ENCODE results near the gene AAR2.

The AAR2 gene

DNA sequence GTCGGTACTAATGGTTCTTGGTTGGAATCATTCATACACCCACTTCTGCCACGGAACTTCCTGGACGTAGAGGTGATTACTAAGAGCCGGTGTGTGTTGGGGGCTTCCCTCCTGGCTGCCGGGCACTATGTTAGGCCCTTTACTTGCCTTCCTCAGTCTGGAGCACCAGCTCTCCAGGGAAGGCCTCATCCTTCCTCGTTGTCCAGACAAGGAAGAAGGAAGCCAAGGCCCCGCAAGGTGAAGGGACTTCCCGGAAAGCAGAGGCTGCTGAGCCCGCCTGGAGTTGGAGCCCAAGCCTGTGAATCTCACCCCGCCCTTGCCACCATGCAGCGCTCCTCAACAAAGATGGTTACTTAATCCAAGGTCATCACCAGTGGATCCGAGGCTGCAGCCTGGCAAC, 26.2 kb downstream of the AAR2 start:
- no peak for DNase-seq

DNA sequence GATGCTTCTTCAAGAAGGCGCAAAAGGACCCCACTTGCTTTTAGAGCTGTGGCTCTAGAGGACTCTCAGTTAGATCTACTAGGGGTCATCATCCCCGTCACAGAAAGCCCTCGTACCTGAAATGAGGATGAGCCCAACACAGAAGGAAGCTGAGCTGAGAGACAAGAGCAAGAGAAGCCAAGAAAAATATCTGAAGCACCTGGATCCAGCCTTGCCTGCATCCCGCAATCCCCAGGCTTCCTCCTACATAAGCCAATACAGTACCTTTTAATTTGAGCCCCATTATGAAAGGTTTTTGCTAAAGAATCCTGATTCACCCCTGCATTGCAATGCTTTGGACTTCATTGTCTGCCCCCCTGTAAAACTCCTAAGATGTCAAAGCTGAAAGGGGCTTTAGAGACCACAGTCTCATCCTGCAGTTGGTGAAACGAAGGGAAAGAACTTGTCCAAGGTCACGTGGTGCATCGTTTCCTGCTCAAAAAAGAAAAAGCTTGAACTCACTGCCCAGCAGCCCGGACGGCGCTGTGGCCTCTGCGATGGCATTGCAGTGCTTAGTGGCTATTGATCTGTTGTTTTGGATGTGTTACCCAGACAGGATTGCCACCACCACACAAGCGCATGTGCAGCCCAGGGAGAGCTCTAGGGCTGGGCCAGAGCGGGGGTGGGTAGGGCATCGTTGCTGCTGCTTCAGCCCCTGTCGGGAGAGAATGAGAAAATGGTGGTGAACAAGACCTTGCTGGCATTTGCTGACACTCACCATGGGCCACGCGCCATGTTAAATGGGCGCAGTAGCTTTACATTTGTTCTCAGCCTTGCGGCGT, 28.4 kb downstream of the AAR2 start:
- no peak for DNase-seq

DNA sequence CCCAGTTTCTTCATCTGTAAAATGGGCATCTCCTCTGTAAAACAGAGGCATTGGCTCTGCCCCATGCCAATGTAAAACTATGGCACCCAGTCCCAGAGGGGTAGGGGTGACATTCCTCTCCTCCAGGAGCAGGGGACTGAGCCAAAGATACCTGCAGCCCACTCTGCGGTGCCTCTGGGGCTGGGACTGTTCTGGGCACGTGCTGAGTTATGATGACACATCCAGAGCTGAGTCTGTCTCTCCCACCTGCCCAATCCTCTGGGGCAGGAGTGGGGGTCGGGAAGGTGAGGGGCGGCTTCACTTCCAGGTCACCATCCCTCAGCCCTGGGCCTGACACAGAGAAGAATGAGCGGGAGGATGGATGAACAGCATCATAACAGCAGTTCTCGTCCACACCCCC, 29.9 kb downstream of the AAR2 start:
- DNase-seq = no peak

DNA sequence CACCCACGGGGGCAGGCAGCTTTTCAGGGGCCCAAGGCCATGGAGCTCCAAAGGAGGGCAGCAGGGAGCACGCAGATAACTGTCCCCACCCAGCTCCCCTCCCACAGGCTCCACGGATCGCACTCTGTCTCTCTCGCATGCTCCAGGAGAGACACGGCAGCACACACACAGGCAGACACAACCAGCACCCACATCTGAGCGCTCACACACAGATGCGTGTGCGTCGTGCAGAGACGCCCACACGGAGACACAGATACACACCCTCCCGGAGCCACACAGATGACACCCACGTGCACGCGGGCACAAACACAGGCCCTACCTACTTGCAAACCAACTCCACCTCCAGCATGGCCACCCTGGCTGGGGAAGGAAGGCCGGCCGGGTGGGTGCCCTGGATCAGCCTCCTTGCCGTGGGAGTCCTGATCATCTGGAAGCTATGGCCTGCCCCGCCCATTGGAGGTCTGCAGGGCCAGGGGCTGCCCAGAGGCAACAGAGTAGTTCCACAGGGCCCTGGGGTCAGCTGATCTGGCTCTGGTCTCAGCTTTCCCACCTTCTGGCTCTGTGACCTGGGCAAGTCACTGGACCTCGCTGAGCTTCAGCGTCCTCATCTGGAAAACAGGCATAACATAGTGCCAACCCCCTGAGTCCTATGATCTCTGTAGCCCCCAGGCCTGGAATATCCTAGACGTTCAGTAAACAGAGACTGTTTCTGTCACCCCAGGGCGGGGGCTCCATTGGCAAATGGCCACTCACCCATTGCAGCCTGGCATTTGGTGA, 31.5 kb downstream of the AAR2 start:
- no peak for DNase-seq

DNA sequence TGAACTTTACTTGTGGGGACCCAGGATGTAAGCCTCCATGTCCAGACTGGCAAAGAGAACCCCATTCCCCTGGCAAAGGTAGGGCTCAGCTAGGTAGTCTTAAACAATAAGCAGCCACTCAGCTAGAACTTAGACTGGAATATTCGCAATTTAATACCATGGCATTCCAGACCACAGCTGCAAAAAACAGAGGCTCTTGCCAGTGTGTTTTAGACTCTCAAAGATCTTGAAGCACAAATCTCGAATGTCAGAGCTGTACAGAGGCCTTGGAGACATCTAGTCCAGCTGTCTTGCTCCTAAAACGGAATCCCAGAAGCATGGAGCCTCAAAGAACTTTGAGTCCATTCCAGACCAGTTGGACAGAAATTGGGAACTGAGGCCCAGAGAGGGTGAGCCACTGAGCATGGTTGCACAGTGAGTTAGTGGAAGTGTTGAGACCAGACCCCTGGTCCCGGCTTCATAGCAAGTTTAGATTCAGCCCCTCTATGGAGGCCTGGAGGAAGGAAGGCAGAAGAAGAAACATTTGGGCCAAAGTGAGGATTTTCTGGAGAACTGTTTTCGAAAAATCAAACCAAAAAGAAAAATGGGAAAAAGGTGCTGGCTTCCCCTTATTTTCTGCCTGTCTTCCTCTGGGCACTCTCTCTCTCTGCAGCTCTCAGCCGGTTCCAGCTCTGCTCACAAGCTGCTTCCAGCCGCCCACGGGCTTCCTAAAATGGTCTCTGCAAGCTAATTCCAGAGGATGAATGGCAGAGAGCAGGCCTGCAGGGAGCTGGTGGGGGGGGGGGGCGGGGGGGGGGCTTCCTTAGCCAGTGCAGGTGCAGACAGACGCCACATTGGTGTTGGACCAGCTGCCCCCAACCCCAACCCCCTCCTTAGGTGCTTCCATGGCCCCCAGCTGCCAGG, 32.4 kb downstream of the AAR2 start:
- DNase-seq = no peak

DNA sequence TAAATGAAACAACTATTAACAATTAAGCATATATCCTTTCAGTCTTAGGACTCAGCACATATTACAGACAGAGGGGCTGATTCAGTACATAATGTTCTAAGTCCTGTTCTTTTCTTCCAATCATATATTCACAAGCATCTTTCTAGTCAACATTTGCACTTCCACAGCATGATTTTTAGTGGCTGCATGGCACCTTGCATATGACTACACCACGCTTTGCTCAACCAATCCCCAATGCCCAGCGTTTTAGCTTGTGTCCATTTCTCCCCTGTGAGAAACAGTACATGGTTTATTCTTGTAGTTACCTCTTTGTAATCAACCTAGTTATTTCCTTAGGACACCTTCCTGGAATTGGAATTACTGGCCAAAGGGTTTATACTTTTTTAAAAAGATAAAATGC, 33.2 kb downstream of the AAR2 start:
- DNase-seq = no peak

DNA sequence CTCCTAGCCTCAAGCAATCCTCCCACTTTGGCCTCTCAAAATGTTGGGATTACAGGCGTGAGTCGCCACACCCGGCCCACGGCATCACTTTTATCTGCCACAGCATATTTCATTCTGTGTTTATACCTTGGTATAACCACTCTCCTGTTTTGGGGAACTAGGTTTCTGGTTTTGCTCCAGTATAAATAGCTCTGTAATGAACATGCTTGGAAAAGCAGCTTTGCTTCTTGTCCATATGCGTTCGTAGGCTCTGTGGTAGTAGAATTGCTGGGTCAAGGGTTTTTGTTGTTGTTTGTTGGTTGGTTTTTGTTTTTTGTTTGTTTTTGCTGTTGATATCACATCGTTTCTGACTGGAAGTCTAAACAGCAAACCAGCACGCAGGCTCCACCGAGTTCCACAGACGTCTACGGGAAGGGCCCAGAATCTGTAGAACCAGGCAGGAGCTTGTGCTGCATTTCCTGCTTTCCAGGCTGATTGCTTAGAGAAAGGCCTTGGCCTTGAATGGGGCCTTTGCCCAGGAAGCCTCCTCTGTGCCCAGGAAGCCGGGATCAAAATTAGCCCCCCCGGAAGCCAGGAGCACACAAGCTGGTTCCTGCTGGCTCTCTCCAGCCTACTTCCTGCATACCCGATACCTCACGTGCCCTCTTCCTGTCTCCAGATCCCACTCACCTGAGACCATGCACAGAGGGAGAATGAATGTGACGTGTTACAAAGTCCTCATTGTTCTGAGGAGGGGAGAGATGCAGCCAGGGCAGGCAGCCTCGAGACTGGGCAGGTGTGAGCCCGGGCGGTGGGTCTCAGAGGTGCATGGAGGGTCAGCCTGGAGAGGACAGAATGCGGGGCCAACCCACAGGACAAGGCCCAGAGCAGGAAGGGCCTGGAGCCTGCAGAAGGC, 34.7 kb downstream of the AAR2 start:
- no peak for DNase-seq

DNA sequence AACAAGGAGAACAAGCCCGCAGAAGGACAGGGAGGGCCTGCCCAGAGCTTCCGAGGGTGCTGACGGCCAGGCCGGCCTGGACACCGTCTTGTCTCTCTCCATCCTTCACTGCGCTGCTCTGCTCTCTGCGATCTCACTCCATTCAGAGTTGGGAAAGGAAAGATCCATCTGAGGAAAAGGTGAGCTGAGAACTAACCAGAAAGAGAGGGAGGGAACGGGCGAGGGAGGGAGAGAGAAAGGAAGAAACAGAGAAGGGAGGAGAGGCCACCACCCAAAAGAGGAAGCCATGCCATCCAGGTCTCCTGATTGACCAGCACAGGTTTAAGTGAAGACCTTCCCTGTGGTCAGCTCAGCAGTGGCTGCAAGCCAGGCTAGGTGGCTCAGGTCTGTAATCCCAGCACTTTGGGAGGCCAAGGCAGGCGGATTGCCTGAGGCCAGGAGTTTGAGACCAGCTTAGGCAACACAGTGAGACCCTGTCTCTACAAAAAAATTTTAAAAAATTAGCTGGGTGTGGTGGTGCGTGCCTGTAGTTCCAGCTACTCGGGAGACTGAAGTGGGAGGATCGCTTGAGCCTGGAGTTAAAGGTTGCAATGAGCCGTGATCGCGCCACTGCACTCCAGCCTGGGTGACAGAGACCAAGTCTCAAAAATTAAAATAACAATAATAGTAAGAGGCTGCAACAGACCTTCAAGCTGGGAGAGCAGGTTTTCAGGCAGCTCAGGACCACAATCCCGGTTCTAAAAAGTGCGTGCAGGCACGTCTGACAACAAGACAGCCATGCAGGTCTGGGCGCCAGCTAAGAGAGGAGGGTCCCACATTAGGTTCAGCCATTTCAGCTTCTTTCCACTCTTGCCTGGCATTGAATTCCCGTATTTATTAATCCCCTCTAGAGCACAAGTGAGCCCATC, 35.6 kb downstream of the AAR2 start:
- DNase-seq = no peak

DNA sequence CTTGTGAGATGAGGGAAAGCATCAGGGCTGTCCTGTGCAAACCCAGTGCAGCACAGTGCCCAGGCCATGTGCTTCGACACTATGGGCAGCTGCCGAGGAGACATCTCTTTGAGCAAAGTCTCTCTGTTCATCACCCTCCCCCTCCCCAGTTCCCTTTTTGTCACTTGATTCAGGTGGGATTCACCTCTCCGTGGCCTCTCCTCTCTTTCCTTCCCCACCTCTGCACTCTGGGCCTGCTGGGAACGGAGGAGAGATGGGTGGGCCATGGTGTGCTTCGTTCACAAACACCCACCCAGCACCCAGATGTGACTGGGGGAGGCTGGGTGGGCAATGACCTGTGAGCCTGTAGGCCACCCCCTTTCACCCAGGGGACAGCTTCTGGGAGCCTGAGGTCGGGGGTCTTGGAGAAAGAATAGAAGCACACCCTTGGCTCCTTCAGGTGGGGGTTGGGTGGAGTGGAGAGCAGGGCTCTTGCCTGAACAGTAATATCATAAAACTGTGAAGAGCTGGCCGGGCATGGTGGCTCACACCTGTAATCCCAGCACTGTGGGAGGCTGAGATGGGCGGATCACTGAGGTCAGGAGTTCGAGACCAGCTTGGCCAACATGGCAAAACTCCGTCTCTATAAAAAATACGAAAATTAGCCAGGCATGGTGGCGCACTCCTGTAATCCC, 36.4 kb downstream of the AAR2 start:
- no peak for DNase-seq

DNA sequence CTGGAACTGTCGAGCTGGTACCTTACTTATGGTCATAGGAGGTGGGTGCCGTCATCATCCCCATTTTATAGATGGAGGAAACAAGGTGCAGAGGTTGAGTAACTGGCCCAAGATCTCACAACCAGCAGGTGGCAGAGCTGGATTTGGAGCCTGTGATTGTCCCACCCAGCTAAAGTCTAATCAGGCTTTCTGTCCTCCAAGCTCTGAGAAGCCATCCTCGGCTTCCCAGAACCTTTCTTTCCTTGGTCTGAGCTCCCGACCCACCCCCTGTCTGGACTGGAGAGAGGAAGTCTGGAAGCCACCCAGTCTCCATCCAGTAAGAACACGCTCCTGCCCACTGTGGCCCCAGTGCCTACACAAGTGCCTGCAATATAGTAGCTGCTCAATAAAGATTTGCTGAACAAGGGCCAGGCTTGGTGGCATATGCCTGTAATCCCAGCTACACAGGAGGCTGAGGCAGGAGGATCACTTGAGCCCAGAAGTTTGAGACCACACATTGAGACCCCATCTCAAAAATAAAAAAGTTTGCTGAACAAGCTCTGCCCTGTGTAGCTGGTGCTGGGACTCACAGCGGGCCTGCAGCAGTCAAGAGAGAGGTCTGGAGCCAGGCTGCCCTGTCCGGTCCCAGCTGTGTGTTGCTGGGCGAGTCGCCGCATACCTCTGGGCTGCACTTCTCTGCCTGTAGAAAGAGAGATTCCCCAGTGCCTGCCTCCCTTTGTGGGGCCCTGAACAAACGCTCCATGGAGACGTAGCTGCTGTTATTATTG, 37.3 kb downstream of the AAR2 start:
- no peak for DNase-seq

DNA sequence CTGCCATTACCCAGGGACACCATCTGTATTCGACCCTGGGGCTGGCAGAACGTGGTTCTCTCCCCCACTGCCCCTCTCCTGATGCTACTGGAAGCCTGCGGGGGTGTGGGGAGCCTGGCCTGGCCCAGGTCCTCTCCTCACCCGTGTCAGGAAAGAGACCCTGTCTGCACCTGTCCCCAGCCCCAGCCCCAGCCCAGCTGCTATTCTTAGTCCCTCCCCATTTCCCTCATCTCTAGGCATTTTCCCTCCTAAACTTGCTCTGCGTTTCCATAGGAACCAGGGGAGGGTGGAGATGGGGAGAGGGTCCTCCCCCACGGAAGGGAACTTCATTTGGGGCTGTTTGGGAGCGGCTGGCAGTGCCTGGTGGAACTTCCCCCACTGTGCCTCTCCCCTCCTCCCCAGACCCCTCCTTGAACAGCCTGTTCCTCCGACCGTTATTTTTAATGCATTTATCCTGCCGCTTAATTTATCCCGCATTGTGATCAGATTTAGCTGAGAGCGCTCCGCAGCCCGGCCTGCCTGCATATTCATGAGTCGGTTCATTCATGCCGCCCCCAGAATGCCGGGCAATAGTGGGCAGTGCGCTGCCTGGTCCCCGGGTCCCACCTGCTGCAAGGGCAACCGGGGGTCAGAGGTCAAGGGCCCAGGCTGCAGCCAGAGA, 38.0 kb downstream of the AAR2 start:
- no peak for DNase-seq

DNA sequence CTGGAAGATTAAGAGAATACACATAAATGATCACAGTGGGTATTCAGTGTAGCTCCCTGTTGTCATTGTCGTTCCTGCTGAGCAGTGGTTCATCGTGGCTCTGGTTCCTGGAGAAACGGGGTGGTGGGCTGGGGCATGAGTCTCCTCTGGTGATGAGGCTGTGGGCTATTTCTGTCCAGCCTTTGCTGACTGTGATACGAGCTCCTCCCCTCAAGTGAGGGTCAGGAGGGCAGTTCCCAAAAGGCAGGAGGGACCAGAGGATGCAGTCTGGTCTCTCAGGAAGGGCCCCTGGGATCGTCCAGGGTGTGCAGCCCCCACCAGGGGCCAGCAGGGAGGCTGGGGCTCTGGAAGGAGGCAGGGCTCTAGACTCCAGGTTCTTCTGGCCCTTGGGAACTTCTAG, 38.7 kb downstream of the AAR2 start:
- DNase-seq = no peak

DNA sequence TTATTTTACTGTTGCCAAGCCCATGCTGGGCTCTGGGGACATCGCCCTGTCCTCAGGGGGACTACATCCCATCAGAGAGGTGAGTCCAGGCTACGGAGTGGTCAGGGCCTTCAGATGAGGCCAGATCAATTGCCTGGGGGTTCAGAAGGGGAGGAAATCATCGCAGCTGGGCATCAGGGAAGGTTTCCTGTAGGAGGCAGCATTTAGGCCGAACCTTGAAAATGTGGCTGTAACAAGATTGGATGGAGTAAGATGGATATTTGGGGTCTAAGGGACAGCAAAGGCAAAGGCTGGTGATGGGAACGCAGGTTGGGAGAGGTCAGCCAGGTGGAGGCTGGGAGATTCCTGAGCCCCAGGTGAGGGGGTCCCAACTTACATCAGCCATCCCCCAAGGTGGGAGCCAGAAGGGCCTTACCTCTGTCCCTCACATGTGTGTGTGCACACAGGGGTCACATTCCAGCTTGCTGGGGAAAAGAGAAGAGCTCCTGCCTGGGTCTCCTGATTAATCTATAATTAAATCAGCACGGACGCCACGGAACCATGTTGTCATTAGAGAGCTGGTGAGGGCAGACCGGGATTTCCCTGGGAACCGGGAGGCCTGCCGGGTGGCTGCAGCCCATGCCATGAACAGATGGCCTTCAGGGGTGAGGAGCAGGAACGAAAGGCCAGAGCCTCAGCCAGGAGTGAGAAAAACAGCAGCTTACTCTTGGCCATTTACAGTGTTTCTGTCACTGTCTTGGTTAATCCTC, 39.3 kb downstream of the AAR2 start:
- DNase-seq = no peak

DNA sequence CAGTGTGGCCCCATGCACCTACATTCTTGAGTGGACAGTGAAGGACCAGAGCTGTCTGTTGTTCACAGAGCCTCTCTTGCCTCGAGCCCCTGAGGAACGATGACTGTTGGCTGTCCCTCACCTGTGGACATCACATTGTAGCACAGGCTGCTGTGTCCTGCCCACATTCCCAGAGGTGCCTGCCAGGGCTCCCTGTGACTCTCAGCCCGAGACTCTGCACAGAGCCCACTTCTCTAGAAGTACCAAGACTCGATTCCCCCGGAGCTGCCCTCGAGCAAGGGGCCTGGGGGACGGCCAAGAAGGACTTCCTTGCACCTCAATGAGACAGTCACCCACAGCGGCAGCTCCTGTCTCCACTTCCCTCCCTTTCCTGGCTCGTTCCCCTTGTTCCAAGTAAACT, 41.3 kb downstream of the AAR2 start:
- no peak for DNase-seq

DNA sequence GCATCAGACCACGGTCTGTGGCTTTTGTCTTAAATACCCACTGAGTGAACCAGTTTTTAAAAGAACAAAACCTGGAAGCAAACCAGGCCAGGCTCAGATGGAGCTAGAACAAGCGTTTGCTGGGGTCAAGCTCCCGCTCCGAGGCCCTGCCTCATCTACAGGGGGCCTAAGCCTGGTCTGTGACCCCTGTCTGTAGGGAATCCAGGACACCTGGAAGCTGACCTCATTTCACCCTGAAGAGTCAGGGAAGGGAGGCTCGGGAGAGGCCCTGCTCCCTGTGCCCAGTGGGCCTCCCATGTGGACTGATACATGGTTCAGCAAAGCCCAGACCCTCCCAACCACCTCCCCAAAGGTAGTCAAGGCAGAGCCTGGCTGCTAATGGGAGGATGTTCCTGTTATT, 43.1 kb downstream of the AAR2 start:
- no peak for DNase-seq

DNA sequence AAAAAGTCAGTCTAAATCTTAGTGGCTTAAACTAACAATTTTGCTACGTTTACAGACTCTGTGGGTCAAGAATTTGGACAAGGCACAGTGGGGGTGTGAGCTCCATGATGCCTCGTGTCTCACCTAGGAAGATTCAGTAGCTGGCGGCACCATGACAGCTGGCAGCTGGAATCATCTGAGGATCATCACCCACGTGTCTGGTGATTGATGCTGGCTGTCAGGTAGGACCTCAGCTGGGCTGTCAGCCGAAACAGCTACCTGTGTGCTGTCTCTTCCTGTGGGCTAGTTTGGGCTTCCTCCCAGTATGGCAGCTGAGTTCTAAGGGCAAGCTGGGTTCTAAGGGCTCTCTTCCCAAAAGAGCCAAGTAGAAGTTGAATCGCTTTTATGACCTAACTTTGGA, 43.5 kb downstream of the AAR2 start:
- no peak for DNase-seq

DNA sequence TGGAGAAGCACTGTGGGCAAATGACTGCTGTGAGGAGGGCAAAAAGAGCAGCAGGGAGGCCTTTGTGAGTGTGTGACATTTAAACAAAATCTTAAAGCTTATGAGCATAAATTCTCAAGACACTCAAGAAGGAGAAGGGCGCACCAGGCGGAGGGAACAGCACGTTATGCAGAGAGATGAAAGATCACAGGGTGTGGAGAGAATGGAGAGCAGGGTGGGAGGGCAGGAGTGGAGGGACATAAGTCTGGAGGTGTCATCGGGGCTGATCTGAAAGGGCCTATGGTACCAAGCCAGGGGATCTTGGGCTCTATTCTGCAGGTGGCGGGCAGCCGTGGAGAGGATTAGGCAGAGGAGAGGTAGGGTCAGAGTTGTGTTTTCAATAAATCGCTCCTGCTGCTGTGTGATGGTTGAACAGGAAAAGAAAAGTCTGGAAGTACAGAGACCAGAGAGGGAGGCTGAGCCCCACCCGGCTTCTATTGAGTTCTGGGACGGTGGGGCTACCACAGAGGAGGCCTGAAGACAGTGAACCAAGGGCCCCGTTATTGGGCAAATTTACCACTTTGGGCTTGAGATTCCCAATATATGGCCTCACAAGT, 45.6 kb downstream of the AAR2 start:
- no peak for DNase-seq

DNA sequence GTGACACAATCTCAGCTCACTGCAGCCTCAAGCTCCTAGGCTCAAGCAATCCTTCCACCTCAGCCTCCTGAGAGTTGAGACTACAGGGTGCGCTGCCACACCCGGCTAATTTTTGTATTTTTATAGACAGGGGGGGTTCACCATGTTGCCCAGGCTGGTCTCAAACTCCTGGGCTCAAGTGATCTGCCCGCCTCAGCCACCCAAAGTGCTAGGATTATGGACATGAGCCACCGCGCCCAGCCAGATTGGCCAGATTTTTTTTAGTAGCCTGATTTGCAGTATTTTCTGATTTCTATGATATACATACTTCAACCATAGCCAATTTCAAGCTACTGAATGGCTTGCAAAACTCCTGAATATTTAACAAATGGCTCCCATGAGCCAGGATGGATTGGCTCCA, 48.5 kb downstream of the AAR2 start:
- DNase-seq = no peak

Data from DMS 273 treated with DMSO at 0.1 percent for 48 hours (cell line).